GM19395 (cell line): ENCODE measurements around the gene PRAMEF9.
"Not testable (repeated sequence)": the region's sequence is repeated elsewhere in the genome, so short reads cannot be mapped to it uniquely, and the experiment has no call there.

Experiments
- ATAC-seq: cut with Tn5 transposase; IDR thresholded peaks from one replicate; pipeline ENCODE4 v1.9.1; 2021; ENCODE audit warnings: mild to moderate bottlenecking, moderate library complexity; ENCODE audit not compliant: unreplicated experiment

The PRAMEF9 gene

DNA sequence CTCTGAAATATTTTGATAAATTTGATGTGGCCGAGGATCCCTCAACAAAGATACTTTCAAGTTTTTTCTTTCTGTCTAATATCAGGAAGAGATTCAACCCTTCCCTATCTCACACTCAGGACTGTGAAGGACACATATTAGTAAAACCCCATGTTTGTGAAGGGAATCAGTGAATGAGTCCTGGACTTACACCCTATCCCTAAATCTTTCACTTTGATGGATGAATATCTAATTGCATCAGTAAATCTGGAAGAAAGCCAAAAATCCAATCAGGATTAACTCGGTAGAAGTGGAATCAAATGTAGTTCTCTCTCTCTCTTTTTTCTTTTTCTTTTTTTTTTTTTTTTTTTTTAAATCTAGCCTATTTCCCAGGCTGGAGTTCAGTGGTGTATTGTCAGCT lies at the start of gene PRAMEF9:
Gene PRAMEF9 (plus strand): TSS at position 301 of the 400 bp plus-strand sequence. CDS start 3,433 bp downstream, outside the sequence.
- ATAC-seq = not testable (repeated sequence)

DNA sequence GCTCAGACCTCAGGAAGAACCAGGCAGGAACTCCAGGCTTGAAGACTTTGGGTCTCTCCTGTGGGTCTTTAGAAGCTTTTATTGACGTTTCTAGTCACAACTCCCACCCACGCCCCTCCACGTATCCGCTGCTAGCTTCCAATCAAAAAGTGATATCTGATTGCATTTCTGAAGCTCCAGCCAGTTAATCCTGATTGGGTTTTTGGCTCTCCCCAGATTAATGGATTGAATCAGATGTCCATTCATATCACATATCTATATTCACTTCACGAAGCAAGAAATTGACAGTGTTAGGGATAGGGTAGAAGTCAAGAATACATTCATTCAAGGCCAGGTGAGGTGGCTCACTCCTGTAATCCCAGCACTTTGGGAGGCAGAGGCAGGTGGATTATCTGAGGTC lies 15.7 kb upstream of the PRAMEF9 start, which contains the start of gene PRAMEF26:
Gene PRAMEF26 (minus strand): TSS at position 101 of the 400 bp plus-strand sequence. CDS start 2,914 bp downstream, outside the sequence.
- ATAC-seq = not testable (repeated sequence)

DNA sequence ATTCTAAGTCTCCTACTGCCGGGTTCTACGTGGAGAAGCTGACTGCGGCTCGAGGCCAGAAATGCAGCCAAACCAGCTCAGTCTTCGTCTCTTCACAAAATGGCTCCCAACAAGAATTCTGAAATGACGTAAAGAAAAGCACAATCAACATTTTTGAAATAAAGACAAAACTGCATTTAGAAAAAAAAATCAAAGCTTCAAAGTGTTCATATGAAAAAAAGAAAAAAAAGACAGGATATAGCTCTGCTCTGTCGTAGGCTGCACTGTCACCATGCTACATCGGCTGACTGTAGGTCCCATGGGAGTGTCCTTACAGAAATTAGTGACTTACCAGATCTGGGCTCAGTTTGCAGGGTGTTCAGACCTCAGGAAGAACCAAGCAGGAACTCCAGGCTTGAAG lies 6.1 kb upstream of the PRAMEF9 start, which contains the start of gene HNRNPCL4:
Gene HNRNPCL4 (minus strand): TSS at position 101 of the 400 bp plus-strand sequence. CDS start 164 bp downstream, outside the sequence.
- not testable (repeated sequence) for ATAC-seq

DNA sequence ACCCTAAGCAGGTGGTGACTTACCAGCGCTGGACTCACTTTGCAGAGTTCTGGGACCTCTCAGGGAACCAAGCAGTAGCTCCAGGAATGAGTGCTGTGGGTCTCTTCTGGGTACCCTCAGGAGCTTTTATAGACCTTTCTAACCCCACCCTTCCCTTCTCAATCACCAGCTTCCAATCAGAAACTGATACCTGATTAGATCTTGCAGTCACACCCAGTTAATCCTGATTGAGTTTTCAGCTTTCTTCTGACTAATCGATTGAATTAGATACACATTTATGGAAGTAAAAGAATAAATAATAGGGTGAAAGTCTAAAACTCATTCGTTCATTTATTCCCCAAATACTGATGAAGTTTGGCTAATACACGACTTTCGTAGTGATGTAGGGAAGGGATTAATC lies 29.7 kb downstream of the PRAMEF9 start, which contains the start of gene PRAMEF13:
Gene PRAMEF13 (minus strand): TSS at position 101 of the 400 bp plus-strand sequence. CDS start 1,820 bp downstream, outside the sequence.
- ATAC-seq = not testable (repeated sequence)

DNA sequence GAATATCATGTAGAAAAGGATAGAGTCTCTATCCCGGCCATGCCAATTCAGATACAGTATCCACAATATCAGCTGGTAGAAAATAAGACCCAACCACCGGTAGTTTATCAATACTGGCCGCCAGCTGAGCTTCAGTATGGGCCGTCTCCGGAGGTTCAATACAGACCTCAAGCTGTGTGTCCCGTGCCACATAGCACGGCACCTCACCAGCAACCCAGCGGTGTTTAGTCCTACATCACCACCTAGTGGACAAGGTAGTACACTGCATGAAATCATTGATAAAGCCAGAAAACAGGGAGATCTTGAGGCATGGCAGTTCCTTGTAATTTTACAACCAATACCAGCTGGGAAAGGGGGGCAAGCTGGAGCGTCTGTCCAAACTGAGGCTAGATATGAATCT lies 37.1 kb downstream of the PRAMEF9 start:
- not testable (repeated sequence) for ATAC-seq

DNA sequence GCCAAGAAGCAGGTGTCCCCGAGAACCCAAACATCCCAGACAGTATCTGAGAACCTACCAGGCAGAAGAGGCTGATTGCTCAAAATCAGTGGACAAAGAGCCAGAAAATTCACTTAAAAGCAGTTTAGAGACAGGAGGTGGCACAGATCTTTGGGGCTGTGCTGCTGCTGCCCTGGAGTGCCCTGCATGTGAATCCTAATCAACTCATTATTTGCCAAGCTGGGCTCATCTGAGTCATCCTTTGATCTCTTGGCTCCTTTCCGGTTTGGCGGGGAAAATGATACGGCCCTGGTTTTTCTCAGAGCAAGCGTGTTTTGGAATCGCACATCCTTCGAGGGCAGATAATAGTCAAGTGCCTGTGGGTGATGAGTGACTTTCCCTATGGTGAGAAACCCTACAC lies 45.0 kb downstream of the PRAMEF9 start:
- not testable (repeated sequence) for ATAC-seq

DNA sequence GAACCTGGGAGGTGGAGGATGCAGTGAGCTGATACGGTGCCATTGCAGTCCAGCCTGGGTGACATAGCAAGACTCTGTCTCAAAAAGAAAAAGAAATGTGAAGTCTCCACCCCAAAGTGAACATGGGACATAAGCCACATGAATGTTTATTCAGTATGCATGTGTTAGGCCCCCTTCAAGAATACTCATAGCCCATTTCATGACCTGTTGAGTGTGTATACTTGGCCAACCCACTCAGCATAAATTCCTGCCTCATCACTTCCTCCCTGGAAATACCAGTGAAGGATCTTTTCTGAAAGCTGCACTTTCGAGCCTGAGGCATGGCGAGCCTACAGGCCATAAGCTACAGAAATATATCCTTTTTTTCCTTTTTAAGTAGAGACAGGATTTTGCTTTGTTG lies 47.6 kb downstream of the PRAMEF9 start:
- ATAC-seq = not testable (repeated sequence)

DNA sequence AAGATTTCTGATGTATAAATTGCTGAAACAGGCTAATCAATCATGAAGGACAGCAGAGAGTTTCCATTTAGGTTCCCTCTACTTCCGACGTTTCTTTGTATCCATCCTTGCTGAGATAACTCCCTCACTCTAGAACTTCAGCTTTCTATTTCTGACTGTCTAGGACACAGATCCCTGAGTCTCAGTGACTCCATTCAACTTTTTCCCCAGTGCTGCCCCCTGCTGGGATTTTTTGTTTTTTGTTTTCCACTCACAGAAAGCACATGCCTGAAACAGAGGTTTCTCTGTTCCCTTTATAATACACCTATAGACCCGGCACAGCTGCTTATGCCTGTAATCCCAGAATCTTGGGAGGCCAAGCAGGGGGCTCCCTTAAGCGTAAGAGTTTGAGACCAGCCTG lies 51.1 kb downstream of the PRAMEF9 start:
- ATAC-seq = not testable (repeated sequence)

DNA sequence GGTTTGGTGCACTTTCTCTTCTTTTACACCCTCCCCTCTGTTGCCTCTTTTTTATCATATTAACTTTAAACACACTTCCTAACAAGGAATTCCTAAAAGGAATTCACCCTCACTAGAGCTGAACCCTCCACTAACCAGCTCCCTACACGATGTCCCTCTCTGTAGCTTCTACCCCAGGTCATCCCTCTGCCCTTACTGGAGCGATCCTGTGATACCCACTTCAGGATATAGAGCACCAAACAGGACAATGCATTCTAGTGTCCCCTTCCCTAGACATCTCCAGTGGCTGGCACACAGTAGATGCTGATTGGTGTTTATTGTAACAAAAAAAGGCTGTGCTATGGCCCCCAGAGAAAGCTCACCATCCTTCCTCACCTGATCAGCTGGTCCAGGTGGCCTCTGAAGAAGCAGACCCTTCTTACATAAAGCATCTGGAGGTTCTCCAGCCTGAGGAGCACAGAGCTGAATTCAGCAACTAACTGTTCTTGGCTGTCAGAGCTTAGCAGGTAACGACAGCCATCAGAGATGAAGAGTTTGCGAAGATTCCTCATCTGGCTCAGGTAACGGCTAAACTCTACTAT lies 52.9 kb downstream of the PRAMEF9 start:
- ATAC-seq = no peak

DNA sequence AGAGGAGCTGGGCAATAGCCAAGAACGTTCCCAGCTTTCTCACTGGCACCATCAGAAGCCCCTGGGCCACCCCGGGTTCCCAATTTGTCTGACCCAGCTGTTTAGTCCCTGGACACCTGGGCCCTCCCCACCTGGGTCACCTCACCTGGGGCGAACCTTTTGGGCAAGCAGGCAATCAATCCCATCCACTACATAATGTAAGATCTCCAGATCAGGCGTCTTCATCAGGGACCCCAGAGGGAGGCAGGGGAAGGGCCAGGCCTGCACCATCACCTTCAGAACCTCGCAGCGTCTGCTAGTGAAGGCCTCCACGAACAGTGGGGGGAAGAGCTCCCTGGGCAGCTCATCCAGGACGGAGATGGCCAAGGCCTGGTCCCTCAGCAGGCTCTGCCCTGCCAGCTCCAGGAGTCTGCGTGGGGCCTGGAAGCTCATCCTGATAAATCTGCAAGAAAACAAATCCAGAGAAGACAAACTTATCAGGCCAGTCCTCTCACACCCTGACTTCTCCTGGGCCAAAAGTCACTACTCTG lies 54.1 kb downstream of the PRAMEF9 start, which contains the start of gene PRAMEF18:
Gene PRAMEF18 (minus strand): TSS at position 480 of the 530 bp plus-strand sequence. CDS start 48 bp downstream, at position 432.
- not testable (repeated sequence) for ATAC-seq

DNA sequence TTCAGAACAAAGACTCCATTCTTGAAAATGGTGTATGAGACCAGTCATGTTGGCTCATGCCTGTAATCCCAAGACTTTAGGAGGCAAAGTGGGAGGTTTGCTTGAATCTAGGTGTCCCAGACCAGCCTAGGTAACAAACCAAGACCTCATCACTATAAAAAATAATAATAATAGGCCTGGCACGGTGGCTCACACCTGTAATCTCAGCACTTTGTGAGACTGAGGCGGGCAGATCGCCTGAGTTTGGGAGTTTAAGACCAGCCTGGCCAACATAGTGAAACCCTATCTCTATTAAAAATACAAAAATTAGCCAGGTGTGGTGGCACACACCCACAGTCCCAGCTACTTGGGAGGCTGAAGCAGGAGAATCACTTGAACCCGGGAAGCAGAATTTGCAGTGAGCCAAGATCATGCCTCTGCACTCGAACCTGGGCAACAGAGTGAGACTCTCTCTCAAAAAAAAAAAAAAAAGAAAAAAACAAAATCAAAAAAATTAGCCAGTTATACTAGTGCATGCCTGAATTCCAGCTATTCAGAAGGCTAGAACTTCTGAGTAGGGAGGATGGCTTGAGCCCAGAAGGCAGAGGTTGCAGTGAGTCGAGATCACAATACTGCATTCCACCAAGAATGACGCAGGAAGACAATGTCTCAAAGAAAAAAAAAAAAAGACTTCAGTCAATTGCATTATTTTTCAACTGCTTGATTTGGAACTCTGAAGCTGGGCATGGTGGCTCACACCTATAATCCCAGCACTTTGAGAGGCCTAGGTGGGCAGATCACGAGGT lies 55.8 kb downstream of the PRAMEF9 start:
- ATAC-seq = not testable (repeated sequence)

DNA sequence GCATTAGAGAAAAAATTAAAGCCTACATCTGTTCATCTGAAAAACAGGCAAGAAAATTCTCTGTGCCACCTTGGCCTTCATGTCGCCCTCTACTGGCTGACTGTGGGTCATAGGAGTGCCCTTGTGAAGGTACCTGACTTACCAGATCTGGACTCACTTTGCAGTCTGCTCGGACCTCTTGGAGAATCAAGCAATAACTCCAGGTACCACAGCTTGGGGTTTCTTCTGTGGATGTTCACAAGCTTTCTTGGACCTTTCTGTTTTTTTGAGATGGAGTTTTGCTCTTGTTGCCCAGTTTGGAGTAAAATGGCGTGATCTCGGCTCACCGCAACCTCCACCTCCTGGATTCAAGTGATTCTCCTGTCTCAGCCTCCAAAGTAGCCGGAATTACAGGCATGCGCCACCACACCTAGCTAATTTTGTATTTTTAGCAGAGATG lies 56.7 kb downstream of the PRAMEF9 start:
- ATAC-seq = no peak
